Neural cell (in vitro differentiated cells): Measurements from ENCODE around the gene TSR3.

Experiments
- EP300 ChIP-seq: fragments of 450-650 bp; conservative IDR thresholded peaks from 2 replicates; pipeline ENCODE4 v1.6.1; 2014; ENCODE audit warnings: antibody characterized with exemption, mild to moderate bottlenecking, moderate library complexity; ENCODE audit not compliant: poor library complexity, severe bottlenecking
- REST ChIP-seq: IDR thresholded peaks from 2 replicates; pipeline ENCODE4 v1.6.1; 2012; ENCODE audit warnings: borderline replicate concordance
- TAF1 ChIP-seq: IDR thresholded peaks from 2 replicates; pipeline ENCODE4 v1.6.1; 2012; ENCODE audit warnings: low read depth
- TF ChIP-seq, protein P1 (sequence below): fragments of 450-650 bp; IDR thresholded peaks from 2 replicates; pipeline ENCODE4 v1.5.1; 2014; ENCODE audit warnings: antibody characterized with exemption, mild to moderate bottlenecking, moderate library complexity; ENCODE audit not compliant: poor library complexity, severe bottlenecking

DNA sequence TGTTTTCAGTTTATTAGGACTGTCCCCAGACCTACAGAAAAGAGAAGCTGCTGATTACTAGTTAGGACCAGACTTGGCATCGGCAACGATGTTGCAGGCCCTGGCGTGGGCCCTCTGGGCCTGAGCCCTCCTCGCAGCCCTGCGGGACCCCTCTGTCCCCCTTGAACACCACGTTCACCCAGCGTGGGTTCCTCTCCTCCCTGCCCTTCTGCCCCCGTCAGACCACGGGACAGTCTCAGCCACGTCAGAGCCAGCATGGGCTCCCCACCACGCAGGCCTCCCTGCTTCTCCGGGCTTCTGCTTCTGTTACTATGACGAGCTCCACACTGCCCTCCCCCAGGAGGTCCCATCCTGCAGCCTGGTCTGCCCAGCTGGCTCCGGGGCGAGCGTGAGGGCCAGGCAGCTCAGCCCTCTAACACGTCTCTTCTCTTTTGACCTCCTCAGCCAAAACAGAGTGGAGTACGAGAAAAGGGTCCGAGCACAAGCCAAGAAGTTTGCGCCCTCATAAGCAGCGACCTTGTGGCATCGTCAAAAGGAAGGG, 27.3 kb downstream of the TSR3 start:
- TF ChIP-seq TAF1 (no peak), REST (no peak), EP300 (no peak)
- TF ChIP-seq, protein P1, sequence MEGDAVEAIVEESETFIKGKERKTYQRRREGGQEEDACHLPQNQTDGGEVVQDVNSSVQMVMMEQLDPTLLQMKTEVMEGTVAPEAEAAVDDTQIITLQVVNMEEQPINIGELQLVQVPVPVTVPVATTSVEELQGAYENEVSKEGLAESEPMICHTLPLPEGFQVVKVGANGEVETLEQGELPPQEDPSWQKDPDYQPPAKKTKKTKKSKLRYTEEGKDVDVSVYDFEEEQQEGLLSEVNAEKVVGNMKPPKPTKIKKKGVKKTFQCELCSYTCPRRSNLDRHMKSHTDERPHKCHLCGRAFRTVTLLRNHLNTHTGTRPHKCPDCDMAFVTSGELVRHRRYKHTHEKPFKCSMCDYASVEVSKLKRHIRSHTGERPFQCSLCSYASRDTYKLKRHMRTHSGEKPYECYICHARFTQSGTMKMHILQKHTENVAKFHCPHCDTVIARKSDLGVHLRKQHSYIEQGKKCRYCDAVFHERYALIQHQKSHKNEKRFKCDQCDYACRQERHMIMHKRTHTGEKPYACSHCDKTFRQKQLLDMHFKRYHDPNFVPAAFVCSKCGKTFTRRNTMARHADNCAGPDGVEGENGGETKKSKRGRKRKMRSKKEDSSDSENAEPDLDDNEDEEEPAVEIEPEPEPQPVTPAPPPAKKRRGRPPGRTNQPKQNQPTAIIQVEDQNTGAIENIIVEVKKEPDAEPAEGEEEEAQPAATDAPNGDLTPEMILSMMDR = no peak
